Stimulated activated CD4-positive, alpha-beta T cell treated with anti-CD3 and anti-CD28 coated beads, Interleukin-4, amount 100 ng/mL, for 48 hours (primary cell): Measurements from ENCODE around the gene OSBPL2.

Source experiments
- DNase-seq, 2 donors: peaks; one replicate each; pipeline ENCODE4 v3.0.0-alpha.2; 2020; ENCODE audit warnings: low read depth in 2 of 2

OSBPL2 gene

DNA sequence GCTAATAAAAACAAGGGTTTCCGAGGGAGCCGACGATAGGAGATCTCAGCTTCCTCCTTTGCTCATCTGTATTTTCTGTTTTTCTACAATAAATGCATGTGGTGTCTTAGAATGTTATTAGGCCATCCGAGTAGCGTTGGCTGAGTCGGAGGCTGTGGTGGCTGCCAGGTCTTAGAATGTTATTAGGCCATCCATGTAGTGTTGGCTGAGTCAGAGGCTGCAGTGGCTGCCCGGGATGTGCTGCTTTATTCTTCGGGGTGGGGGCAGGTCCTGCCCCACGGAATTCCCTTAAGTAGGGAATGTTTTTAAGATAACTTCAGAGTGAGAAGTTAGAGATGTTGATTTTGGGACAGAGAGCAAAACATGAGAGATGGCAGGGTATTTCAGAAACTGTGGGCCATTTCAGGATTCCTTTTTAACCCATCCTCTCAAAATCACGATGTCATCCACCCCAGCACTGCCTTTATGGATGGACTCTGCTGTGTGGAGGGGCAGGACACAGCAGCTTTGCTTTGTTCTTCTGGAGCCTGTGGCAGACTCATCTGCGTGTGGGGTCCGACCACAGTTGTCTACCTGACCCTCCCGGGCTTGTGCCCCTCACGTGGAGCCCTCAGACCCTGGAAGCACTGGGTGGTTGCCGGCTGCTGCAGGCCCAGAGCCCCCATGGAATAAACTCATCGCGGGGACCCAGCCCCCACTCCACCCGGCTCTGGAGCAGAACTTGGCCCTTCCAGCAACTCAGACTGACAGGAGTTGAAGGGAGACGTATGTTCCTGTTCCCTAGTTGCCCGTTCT lies 20.4 kb downstream of the OSBPL2 start:
- DNase-seq = no peak

DNA sequence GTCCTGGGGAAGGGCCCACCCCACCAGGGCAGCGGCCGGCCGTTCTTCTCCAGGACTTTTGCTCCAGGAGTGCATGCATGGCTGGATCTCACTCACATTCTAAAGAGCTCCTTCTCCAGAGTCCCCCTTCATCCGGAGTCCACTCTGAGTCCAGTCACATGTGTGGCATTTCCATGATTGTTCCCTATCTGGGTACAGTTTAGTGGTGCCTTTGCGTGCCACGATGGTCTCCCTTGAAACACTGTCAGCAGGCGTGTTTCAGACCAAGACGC lies 20.9 kb downstream of the OSBPL2 start:
- DNase-seq = no peak

DNA sequence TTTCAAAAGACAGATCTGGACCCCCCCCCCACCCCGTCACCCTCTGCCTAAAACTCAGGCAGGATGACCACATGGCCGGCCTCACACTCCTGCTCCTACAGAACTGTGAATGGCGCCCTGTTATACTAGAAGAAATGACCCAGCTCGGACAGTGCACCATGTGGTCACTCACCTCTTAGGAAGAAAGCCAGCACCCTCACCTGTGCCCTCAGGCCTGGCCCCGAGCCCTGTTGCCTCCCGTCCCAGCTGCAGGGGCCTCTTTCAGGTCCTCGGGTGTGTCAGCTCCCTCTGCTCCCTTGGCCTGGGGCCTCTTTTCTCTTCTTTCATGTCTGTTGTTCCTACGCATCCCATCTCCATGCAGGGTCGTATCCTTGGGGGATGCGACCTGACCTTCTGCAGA lies 23.7 kb downstream of the OSBPL2 start:
- DNase-seq = no peak

DNA sequence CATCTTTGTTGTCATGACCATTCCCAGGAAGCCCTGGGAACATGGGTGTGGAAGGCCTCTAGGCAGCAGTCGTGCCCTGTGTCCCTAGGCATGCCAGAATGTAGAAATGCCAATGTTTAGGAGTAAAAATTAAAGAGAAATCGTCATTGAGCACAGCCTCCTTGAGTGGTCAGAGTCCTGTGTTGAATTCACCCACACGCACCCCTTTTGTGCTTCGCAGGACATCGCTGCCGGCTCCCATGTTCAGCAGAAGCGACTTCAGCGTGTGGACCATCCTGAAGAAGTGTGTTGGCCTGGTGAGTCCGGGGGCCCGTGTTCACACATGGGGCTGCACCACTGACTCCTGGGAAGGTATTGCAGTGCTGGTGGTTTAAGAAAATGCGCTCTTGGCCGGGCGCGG lies 25.1 kb downstream of the OSBPL2 start:
- no peak for DNase-seq

DNA sequence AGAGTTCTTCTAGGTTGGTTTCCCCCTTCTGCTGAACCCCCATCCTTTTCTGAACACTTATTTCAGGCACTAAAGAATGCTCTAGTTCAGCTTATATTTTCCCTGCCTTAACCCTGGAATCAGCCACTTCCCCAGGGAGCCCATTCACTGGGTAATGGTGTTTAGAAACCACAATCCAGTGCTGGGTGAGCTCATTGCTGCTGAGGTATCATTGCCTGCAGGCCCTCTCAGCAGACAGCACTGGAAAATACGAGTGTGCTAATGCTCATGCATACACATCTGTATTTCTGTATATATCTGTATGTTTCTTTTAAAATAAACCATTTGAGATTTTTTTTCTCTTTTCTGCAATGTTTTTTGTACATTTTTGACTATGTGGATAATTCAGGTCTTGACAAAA lies 27.0 kb downstream of the OSBPL2 start:
- DNase-seq = no peak

DNA sequence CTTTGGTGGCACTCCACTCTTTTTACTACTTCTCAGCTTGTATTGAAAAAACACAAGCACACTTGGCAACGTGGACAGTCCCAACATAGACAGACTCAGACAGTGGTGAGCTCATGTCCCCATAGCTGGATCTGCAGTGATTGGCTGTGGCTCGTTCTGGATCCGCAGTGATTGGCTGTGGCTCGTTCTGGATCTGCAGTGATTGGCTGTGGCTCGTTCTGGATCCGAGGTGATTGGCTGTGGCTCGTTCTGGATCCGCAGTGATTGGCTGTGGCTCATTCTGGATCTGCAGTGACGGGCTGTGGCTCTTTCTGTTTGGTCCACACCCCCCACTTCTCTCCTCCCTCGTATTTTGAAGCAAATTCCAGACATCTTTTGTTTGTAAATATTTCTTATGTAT lies 28.0 kb downstream of the OSBPL2 start:
- DNase-seq = no peak

DNA sequence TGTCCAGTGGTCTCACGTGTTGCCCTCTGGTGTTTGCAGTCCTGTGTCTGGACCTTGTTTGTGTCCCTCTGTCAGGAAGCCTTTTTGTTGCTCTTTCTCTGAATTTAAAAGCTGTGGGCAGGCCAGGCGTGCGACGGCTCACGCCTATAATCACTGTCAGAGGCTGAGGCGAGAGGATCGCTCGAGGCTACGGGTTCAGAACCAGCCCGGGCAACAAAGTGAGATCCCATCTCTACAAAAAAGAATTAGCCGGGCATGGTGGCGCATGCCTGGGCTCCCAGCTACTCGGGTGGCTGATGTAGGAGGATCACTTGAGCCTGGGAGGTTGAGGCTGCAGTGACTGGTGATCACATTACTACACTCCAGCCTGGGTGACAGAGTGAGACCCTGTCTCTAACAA lies 28.5 kb downstream of the OSBPL2 start:
- DNase-seq = no peak

DNA sequence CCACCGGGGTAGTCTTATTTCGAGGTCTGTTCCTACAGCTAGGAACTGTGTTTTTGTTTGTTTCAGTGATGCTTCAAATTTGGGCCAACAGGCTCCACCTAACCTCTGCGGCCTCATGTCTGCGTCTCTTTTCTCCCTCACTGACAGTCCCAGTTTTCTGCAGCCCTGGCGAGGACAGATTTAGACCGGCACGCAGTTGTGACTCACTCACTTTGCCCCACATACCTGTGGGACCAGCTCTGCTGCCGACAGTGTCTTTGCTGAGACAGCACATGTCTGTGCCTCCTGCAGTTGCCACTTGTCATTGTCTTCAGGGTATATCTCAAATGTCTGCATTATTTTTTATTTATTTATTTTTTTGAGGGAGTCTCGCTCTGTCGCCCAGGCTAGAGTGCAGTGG lies 29.2 kb downstream of the OSBPL2 start:
- DNase-seq = no peak

DNA sequence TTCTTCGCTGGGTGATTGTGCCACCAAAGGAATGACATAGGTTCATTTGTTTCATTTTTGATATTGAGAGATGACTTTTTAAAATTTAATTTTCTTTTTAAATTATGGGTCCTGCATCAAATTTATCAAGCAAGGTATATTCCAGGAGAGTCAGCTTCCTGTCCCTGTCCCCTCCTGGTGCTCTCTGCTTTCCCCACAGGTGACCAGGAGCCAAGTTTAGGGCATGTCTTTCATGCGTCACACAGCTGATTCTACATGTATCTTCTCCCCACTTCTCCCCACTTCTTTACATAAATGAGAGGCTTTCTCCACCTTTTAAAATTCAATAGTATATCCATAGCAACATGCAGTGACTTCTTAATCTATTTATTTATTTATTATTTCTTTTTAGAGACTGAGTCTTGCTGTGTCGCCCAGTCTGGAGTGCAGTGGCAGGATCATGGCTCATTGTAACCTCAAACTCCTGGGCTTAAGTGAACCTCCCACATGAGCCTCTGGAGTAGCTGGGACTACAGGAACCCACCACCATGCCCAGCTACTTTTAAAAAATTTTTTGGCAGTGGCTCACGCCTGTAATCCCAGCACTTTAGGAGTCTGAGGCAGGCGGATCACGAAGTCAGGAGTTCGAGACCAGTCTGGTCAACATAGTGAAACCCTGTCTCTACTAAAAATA lies 30.0 kb downstream of the OSBPL2 start:
- DNase-seq = no peak

DNA sequence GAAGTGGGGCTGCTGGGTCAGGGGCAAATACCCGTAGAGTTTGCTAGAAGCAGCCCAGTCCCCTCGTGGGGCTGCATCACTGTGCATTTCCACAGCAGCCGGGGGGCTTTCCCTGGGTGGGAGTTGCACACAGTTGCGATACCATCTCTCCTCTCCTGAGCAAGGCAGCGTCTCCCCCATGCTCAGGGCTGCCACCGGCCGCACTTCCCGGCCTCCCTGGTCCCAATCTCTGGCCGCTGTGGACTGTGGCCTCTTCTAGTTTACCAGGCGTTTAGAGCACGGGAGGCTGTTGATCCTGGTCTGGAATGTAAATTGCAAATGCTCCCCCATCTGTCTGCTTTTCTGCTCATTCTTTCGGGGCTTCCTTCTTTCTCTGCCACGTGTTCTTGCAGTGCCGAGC lies 31.1 kb downstream of the OSBPL2 start:
- no peak for DNase-seq

DNA sequence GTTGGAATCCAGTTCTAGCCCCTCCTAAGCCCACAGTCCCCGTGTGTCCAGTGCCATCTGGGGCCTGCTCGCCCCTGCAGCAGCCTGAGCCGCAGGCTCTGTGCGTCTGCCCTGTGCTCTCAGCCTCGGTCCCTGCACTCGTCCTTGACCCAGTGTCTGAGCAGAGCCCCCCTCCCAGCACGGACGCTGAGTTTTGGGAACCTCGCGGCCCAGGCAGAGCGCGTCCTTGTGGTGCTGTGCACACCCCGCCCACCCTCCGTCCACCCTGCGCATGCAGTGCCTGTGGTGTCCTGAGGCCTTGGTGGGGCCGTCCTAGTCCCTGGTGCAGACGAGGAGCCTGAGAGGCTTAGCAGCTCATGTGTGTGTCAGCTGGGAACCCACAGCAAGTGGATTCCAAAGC lies 31.6 kb downstream of the OSBPL2 start:
- no peak for DNase-seq

DNA sequence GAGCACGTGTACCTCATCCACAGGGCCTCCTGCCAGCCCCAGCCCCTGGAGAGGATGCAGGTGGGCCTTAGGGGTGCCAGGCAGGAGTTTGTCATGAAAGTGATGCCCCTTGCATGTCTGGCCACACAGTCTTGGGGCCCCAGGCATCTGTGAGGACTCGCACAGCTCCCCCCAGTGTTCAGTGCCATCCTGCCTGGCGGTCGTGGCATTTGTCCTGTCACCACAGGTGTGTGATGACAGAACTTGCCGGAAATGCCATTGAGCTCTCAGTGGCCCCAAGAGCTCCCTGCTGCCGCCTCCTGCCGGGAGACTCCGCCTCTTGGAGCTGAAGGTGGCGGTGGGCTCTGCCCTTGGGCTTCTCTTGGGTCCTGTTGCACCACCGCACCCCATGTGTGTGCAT lies 33.9 kb downstream of the OSBPL2 start:
- DNase-seq = no peak

DNA sequence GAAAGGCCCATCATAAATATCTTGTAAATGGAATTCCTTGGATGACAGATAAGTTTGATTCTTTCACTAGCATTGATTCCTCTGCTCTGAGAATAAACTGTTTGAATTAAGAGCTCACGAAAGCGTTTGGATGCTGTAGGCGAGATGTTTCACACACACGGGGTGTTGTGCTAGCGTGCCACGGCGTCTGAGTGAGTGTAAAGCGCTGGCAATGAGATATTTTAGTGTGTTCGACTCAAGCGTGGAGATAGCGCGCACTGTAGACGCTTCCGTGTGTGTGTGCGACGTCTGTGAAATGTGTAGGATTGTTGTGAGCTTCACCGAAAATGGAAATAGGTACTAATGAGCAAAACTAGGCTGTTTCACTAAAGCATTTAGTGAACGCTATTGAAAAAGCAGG lies 35.1 kb downstream of the OSBPL2 start:
- no peak for DNase-seq

DNA sequence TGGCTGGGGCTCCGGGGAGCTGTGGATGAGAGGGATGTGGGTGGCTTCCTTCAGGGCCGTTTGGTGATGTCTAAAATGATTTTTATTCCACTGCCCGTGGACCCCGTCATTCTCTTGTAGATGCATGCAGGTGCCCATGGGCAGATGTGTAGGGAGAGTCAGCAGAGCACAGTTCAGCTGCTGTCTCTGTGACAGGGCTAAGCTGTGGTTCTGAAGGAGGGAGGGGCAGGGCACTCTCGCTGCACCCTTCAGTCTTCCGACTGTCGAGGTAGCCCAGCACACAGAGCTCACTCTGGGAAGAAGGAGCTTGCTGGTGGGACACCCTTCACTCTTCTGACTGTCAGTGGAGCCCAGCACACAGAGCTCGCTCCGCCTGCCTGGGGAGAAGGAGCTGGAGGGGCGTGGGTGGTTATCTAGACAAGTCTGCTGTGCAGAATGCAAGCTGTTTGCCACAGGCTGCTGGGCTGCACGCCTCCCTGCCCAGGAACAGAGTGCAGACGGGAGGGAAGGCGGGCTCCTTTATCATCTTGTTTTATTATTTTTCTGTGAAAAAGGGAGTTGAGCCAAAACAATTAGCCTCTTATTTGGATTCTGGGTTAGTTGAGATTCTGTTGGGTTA lies 36.1 kb downstream of the OSBPL2 start:
- DNase-seq = no peak

DNA sequence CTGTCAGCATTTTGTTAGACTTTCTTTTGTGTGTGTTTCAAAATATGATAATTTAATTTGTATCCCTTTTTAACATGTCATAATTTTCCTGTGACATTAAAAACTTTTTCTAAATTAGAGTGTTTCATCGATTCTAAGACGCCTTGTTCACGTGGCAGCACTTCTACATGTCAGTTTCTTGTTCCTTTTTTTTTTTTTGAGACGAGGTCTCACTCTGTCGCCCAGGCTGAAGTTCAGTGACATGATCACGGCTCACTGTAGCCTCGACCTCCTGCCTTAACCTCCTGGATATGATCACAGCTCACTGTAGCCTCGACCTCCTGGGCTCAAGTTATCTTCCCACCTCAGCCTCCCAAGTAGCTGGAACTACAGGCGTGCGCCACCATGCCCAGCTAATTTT lies 36.9 kb downstream of the OSBPL2 start:
- DNase-seq = no peak

DNA sequence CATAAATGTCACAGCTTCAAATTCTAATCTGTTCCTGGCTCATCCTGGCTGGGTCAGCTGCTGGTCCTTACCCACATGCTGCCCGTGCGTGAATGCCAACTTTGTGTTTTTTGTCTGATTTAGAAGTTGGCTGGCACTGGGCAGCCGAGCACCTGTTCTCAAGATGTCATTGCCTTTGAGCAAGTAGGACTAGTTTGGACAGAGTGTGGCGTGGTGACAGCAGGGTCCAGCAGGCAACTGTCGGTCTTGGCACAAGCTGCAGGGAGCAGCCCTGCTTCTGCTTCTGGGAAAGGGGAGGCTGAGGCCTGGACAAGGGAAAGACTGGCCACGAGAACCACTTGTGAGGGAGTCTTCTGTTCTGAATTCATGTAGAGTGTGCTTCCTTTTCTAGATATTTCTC lies 38.1 kb downstream of the OSBPL2 start:
- DNase-seq = no peak

DNA sequence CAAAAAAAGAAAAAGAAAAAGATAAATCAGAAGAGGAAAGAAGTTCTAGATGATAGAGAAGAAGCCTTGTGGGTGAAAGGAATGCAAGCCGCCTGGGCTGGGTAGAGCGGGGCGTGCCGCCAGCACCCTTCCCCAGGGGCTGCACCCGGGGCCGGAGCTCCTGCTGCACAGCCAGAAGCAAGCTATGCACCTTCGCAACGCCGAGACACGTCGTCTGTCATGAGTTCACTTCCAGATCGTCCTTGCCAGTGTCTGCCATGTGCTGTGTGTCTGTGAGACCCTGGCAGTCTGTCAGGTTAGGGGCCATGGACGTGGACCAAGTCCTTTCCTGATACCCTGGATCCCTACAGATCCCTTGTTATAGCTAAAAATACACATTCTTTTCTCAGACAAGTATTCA lies 38.9 kb downstream of the OSBPL2 start:
- no peak for DNase-seq

DNA sequence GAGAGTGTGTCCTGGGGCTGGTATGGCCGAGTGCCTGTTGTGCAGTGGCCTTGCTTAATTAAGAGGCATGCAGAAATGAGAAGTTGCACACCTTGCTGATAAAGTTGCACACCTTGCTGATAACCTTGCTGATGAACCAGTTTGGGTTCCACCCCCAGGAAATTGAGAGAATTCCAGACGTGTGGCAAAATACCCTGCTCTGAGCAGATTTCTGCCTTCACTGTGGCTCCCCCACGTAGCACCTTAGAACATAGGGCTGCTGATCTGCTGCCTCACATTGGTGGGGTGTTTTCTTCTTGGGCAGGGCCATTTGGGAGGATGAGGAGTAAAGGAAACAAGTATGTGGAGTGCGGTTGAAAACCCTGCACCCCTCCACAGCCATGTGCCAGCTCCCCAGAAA lies 42.0 kb downstream of the OSBPL2 start:
- no peak for DNase-seq

DNA sequence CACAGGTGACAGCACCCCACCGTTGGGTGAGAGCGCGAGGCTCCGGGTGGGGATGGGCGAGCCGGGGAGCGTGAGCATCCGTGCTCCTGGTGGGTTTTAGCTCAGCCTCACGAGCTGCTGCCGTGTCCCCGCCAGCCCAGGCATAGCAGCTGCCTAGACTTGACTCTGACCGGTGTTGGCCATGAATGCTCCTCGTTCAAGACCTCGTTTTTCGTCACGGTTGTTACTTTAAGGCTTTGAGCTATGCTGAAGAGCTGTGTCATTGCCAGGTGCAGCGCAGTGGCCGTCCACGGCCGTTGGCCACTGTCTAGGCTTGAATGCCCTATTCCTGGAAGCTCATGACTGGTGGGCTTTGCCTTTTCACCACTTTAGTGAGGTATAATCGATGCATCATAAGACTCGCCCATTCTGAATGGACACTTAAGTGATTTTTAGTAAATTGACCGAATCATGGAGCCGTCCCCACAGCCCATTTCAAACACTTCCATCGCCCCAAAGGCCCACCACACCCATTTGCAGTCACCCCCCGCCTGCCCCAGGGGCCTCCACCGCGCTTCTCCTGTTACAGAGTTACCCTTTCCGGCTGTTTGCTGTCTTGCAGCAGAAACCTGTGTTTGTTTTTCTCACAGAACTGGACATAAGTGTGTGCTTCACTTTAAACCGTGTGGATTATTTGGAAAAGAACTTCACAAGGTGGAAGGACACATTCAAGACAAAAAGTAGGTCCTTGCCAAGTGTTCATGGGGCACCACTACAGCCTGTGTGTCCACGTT lies 43.0 kb downstream of the OSBPL2 start:
- DNase-seq = no peak

DNA sequence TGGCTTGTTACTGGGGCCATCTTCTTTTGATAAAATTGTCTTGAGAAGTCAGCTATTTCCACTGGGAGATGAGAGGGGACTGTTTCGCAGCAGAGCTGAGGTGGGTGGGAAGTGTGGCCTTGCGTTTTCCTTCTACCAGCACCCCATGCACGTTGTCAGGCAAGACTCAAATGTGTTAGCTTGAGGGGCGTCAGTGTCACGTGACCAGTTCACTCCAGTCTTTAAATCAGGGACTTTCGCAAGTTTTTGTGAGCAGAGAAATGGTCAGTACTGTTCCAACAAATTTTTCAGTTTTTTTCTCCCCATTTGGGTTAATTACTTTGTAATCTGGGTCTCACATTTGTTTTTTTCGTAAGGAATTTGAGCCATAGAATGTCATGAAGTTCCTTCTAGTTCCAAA lies 43.8 kb downstream of the OSBPL2 start:
- DNase-seq = no peak

DNA sequence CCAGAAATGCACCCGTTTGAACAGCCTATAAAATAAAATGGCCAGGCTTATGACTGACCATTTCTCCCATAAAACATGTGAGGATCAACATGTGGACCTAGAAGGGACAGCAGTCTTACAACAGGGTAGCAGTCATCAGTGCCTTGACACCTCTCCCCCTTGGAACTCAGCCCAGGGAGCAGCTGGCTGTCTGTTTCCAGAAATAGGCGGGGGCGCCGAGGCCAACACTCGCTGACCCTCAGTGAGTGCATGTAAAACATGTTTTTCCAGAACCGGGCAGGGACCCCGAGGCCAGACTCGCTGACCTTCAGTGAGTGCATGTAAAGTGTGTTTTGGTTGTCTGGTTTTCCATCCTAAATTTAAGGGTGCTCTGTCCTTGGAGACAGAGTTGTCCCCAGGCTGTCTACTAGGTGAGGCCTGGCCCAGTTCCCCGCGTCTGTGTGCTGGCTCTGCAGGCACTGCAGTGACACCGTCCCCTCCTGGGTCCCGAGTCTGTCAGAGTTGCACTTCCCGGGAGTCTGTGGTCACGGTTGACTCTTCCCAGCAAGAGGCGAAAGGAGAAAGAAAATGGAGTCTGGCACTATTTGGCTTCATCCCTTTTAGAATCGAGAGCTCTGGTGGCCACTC lies 44.7 kb downstream of the OSBPL2 start:
- no peak for DNase-seq

DNA sequence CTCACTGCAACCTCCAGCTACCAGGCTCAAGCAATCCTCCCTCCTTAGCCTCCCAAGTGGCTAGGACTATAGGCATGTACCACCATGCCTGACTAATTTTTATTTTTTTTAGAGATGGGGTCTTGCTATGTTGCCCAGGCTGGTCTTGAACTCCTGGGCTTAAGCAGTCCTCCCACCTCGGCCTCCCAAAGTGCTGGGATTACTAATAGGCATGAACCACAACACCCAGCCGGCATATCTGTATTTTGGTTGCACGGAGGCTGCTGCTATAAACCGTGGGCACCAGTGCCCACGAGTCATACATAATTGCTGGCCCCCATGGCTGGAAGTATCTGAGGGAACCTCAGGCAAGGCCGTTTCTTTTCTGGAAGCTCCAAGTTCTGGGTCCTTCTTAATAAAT lies 46.1 kb downstream of the OSBPL2 start:
- no peak for DNase-seq
